ENCODE measurements around the gene CLTA.
A peak's percentile ranks its signal among the peaks of the same experiment; 100 is the strongest.

Gene CLTA

GRCh38 chr9:36164372-36164771 is 26.3 kb upstream of the CLTA start:
- no peak overlapping the region for H3K27ac ChIP-seq (ENCODE audit: extremely low read depth, low read depth, low read length)
- no peaks in the 10 kb centered on the region for H3K36me3 ChIP-seq (ENCODE audit: control insufficient read depth in 2 of 2, insufficient read depth in 1 of 2, low read length in 2 of 2)
- H3K4me3 ChIP-seq (ENCODE audit: low read depth, low read length): no peak overlapping the region
- H3K9me3 ChIP-seq (ENCODE audit: control insufficient read depth, insufficient read depth, low read depth, low read length): no peaks in the 10 kb centered on the region
- H3K4me1 ChIP-seq (ENCODE audit: control insufficient read depth, insufficient read depth, low read length): peaks cover 4% of the 10 kb centered on the region; the same call in 1 of the 2 replicates
- TF ChIP-seq ZNF837 (tag by site-specific recombination; IDR thresholded peaks at IDR 0.05): no peak
- no peak for TF ChIP-seq ZNF302 (tag by site-specific recombination; IDR thresholded peaks at IDR 0.05; ENCODE audit: low read depth)
- no peak for TF ChIP-seq ZNF596 (tag by site-specific recombination; IDR thresholded peaks at IDR 0.05)
- TF ChIP-seq GLI2 (tag by site-specific recombination; IDR thresholded peaks at IDR 0.05; ENCODE audit: borderline replicate concordance, low read depth): no peak
- TF ChIP-seq ZNF146 (tag by site-specific recombination; IDR thresholded peaks at IDR 0.05): no peak
- TF ChIP-seq ZSCAN4 (tag by site-specific recombination; IDR thresholded peaks at IDR 0.05): peak; percentile 41; the same call in 1 of the 2 replicates
- TF ChIP-seq ZNF548 (tag by site-specific recombination; IDR thresholded peaks at IDR 0.05): no peak
- CTCF ChIA-PET: interaction anchor here (0.5 to 8.2 kb wide), 13 partner anchors 8 to 392 kb away, joined by 3 to 172 read pairs (median 5); partner anchors contain the start of genes CLTA and GLIPR2
- POLR2A ChIA-PET: interaction anchor here (0.6 to 3.0 kb wide), 6 partner anchors 16 to 59 kb away, joined by 3 to 30 read pairs (median 6); partner anchors contain the start of genes CLTA and GLIPR2

DNA sequence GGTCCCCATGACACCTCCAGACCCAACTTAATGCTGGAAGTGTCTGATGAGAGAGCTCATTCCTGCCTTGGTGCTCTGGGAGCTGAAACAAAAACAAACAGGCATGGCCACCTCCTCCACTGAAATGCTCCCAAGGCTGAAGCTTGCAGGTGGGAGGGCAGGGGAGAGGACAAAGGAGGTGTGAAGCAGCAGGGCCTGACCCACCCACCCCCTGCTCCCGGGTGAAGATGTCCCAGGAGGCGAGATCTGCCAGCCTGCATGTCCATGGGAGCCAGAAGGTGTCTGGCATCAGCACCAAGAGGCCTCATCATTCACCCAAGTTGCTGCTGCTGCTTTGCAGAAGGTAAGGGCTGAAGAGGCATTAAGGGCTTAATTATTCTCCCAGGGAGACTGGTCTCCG is 25.7 kb upstream of the CLTA start:
- H3K4me1 ChIP-seq (ENCODE audit: control insufficient read depth, insufficient read depth, low read length): peaks cover 4% of the 10 kb centered on the region; the same call in 1 of the 2 replicates
- no peak for TF ChIP-seq ZBTB20 (tag by site-specific recombination; IDR thresholded peaks at IDR 0.05)
- TF ChIP-seq ZNF664 (tag by site-specific recombination; IDR thresholded peaks at IDR 0.05): no peak
- TF ChIP-seq ZNF394 (tag by site-specific recombination; IDR thresholded peaks at IDR 0.05; ENCODE audit: borderline replicate concordance): no peak
- no peak for TF ChIP-seq ZNF837 (tag by site-specific recombination; IDR thresholded peaks at IDR 0.05)
- TF ChIP-seq ZNF629 (tag by site-specific recombination; IDR thresholded peaks at IDR 0.05): no peak
- no peak for TF ChIP-seq OSR2 (tag by site-specific recombination; IDR thresholded peaks at IDR 0.05)
- no peak for TF ChIP-seq ZNF366 (tag by site-specific recombination; conservative IDR thresholded peaks at IDR 0.05)
- TF ChIP-seq ZBTB8A (tag by site-specific recombination; IDR thresholded peaks at IDR 0.05): no peak
- no peak for TF ChIP-seq ZNF561 (tag by site-specific recombination; IDR thresholded peaks at IDR 0.05; ENCODE audit: borderline replicate concordance)
- no peak for TF ChIP-seq ZNF530 (tag by site-specific recombination; IDR thresholded peaks at IDR 0.05; ENCODE audit: low read depth)
- no peak for TF ChIP-seq ZNF121 (tag by site-specific recombination; IDR thresholded peaks at IDR 0.05)
- TF ChIP-seq ZNF10 (tag by site-specific recombination; IDR thresholded peaks at IDR 0.05): no peak
- no peaks in the 10 kb centered on the region for H3K36me3 ChIP-seq (ENCODE audit: control insufficient read depth in 2 of 2, insufficient read depth in 1 of 2, low read length in 2 of 2)
- H3K4me3 ChIP-seq (ENCODE audit: low read depth, low read length): no peak overlapping the region
- POLR2A ChIA-PET: interaction anchor here (0.6 to 3.0 kb wide), 4 partner anchors 22 to 59 kb away, joined by 3 to 30 read pairs (median 5); partner anchors contain the start of genes CLTA and GLIPR2
- CTCF ChIA-PET: interaction anchor here (0.5 to 8.2 kb wide), 14 partner anchors 9 to 391 kb away, joined by 3 to 172 read pairs (median 5); partner anchors contain the start of genes CLTA and GLIPR2
- no peak overlapping the region for H3K27ac ChIP-seq (ENCODE audit: extremely low read depth, low read depth, low read length)
- no peaks in the 10 kb centered on the region for H3K9me3 ChIP-seq (ENCODE audit: control insufficient read depth, insufficient read depth, low read depth, low read length)

DNA sequence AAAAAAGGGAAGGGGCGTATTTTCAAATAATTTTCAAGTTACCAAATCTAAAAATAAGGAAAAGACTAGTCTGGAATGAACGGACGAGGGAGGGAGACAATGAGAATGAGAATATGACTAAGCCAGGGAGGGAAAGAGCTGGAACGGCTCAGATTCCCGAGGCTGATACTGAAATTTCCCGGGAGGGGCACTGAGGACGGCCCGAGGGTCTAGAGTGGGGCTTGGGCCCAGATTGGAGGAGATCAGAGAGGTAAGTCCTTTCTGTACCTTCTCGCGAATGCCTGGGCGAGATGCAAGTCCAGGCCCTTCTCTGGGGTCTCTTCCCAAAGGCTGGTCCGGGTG is 24.9 kb upstream of the CLTA start:
- ChIA-PET POLR2A (interaction anchor here (1.1 to 1.6 kb wide), 2 partner anchors 25 to 29 kb away, joined by 6 read pairs; partner anchors contain the start of genes CLTA and GLIPR2), CTCF (interaction anchor here (0.6 to 8.2 kb wide), 18 partner anchors 10 to 295 kb away, joined by 3 to 172 read pairs (median 5); partner anchors contain the start of genes CLTA and GLIPR2)
- no peak overlapping the region for H3K27ac ChIP-seq (ENCODE audit: extremely low read depth, low read depth, low read length)
- no peaks in the 10 kb centered on the region for H3K36me3 ChIP-seq (ENCODE audit: control insufficient read depth in 2 of 2, insufficient read depth in 1 of 2, low read length in 2 of 2)
- no peak overlapping the region for H3K4me3 ChIP-seq (ENCODE audit: low read depth, low read length)
- H3K9me3 ChIP-seq (ENCODE audit: control insufficient read depth, insufficient read depth, low read depth, low read length): no peaks in the 10 kb centered on the region
- H3K4me1 ChIP-seq (ENCODE audit: control insufficient read depth, insufficient read depth, low read length): peaks cover 4% of the 10 kb centered on the region; the same call in 1 of the 2 replicates
- no peak for TF ChIP-seq ZFP69B (tag by site-specific recombination; IDR thresholded peaks at IDR 0.05)
- no peak for TF ChIP-seq PBX3 (CRISPR knock-in tag; IDR thresholded peaks at IDR 0.05)
- TF ChIP-seq ZNF629 (tag by site-specific recombination; IDR thresholded peaks at IDR 0.05): no peak
- TF ChIP-seq ZNF146 (tag by site-specific recombination; IDR thresholded peaks at IDR 0.05): no peak
- no peak for TF ChIP-seq ZNF16 (tag by site-specific recombination; IDR thresholded peaks at IDR 0.05; ENCODE audit: low read depth)
- TF ChIP-seq ZBTB17 (tag by site-specific recombination; IDR thresholded peaks at IDR 0.05): no peak
- TF ChIP-seq MEIS1 (CRISPR knock-in tag; IDR thresholded peaks at IDR 0.05; ENCODE audit: borderline replicate concordance): no peak
- TF ChIP-seq ZNF426 (tag by site-specific recombination; IDR thresholded peaks at IDR 0.05): no peak
- no peak for TF ChIP-seq ZNF776 (tag by site-specific recombination; IDR thresholded peaks at IDR 0.05; ENCODE audit: borderline replicate concordance)
- TF ChIP-seq ZNF214 (tag by site-specific recombination; IDR thresholded peaks at IDR 0.05; ENCODE audit: borderline replicate concordance): no peak
- TF ChIP-seq, protein P1, sequence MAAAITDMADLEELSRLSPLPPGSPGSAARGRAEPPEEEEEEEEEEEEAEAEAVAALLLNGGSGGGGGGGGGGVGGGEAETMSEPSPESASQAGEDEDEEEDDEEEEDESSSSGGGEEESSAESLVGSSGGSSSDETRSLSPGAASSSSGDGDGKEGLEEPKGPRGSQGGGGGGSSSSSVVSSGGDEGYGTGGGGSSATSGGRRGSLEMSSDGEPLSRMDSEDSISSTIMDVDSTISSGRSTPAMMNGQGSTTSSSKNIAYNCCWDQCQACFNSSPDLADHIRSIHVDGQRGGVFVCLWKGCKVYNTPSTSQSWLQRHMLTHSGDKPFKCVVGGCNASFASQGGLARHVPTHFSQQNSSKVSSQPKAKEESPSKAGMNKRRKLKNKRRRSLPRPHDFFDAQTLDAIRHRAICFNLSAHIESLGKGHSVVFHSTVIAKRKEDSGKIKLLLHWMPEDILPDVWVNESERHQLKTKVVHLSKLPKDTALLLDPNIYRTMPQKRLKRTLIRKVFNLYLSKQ (tag by site-specific recombination; IDR thresholded peaks at IDR 0.05; ENCODE audit: borderline replicate concordance): no peak
- no peak for TF ChIP-seq ZNF404 (tag by site-specific recombination; IDR thresholded peaks at IDR 0.05)
